GM04503 (cell line): Measurements from ENCODE around the gene APBA2.

Experiments used
- DNase-seq: peaks from one replicate; pipeline ENCODE4 v3.0.0-alpha.2; 2012; ENCODE audit warnings: low read depth

The APBA2 gene

GRCh38 chr15:28915041-28915810 lies 29.5 kb downstream of the APBA2 start:
- no peak for DNase-seq

GRCh38 chr15:28915935-28916334 lies 30.2 kb downstream of the APBA2 start:
- no peak for DNase-seq

- DNase-seq = no peak
These were observed 32.0 kb downstream of the APBA2 start for GRCh38 chr15:28917791-28918140.

GRCh38 chr15:28918141-28918983 lies 32.6 kb downstream of the APBA2 start:
- DNase-seq = no peak

GRCh38 chr15:28919201-28919635 lies 33.4 kb downstream of the APBA2 start:
- DNase-seq = no peak

GRCh38 chr15:28919679-28920655 lies 34.2 kb downstream of the APBA2 start:
- no peak for DNase-seq

- DNase-seq = no peak
These were observed 35.1 kb downstream of the APBA2 start for GRCh38 chr15:28920781-28921331.

GRCh38 chr15:28921336-28921735 lies 35.6 kb downstream of the APBA2 start:
- DNase-seq = no peak

GRCh38 chr15:28921919-28922706 lies 36.3 kb downstream of the APBA2 start:
- DNase-seq = no peak

- DNase-seq = no peak
These were observed 36.9 kb downstream of the APBA2 start for GRCh38 chr15:28922707-28923012.

GRCh38 chr15:28923726-28924280 lies 38.0 kb downstream of the APBA2 start:
- no peak for DNase-seq

- no peak for DNase-seq
These were observed 41.3 kb downstream of the APBA2 start for GRCh38 chr15:28927043-28927442.

- DNase-seq = no peak
These were observed 43.4 kb downstream of the APBA2 start for GRCh38 chr15:28929200-28929599.

GRCh38 chr15:28930011-28930410 lies 44.2 kb downstream of the APBA2 start:
- no peak for DNase-seq

- no peak for DNase-seq
These were observed 44.9 kb downstream of the APBA2 start for GRCh38 chr15:28930476-28931291.

GRCh38 chr15:28931828-28932227 lies 46.1 kb downstream of the APBA2 start:
- no peak for DNase-seq

- no peak for DNase-seq
These were observed 46.6 kb downstream of the APBA2 start for GRCh38 chr15:28932361-28932760.

- DNase-seq = no peak
These were observed 48.1 kb downstream of the APBA2 start for GRCh38 chr15:28933710-28934445.

- no peak for DNase-seq
These were observed 48.9 kb downstream of the APBA2 start for GRCh38 chr15:28934645-28935044.
